HepG2 (cell line): ENCODE measurements around the gene PASK.
"Not testable (repeated sequence)": the region's sequence is repeated elsewhere in the genome, so short reads cannot be mapped to it uniquely, and the experiment has no call there.

Experiments
- ASH2L ChIP-seq: fragments of 300-600, 200-600 bp; sonication (generic); IDR thresholded peaks from 2 replicates; pipeline ENCODE4 v1.7.0; 2017; ENCODE audit warnings: low read depth, mild to moderate bottlenecking, moderate library complexity, mixed read lengths, low read length; ENCODE audit not compliant: insufficient read length
- CTCF ChIP-seq: sonication (generic); formaldehyde crosslinking; IDR thresholded peaks from 2 replicates; pipeline ENCODE4 v1.5.0; 2020; ENCODE audit warnings: mild to moderate bottlenecking, missing genetic modification reagents, moderate library complexity
- EP300 ChIP-seq, 3 experiments: sonication (generic) in 1 of 3; formaldehyde crosslinking in 1 of 3; IDR thresholded peaks; 2 replicates each; pipeline versions ENCODE4 v1.5.1 to v1.6.1; 2011 to 2020; ENCODE audit warnings: low read depth in 2 of 3, low read length in 2 of 3, borderline replicate concordance in 1 of 3, improper control_type of control experiment in 1 of 3, mild to moderate bottlenecking in 1 of 3, missing genetic modification reagents in 1 of 3, moderate library complexity in 1 of 3
- HNF4G ChIP-seq, 2 experiments: sonication (generic) in 1 of 2; formaldehyde crosslinking in 1 of 2; IDR thresholded peaks; 2 replicates each; pipeline versions ENCODE4 v1.4.0 to v1.6.1; 2011 to 2020; ENCODE audit warnings: borderline replicate concordance in 2 of 2, low read depth in 2 of 2, mild to moderate bottlenecking in 2 of 2, low read length in 1 of 2, missing genetic modification reagents in 1 of 2, moderate library complexity in 1 of 2
- JUNB ChIP-seq: sonication (generic); formaldehyde crosslinking; IDR thresholded peaks from 2 replicates; pipeline ENCODE4 v1.8.0; 2022; ENCODE audit warnings: missing genetic modification reagents, mild to moderate bottlenecking, borderline replicate concordance
- PREB ChIP-seq: sonication (generic); formaldehyde crosslinking; IDR thresholded peaks from 2 replicates; pipeline ENCODE4 v1.4.0; 2020; ENCODE audit warnings: missing genetic modification reagents
- RAD21 ChIP-seq: fragments of 450-650 bp; formaldehyde crosslinking; IDR thresholded peaks from 2 replicates; pipeline ENCODE4 v1.5.0; 2020; ENCODE audit warnings: mild to moderate bottlenecking
- USF2 ChIP-seq, 2 experiments: sonication (generic) in 1 of 2; formaldehyde crosslinking in 1 of 2; IDR thresholded peaks; 2 replicates each; pipeline versions ENCODE4 v1.5.1 to v1.6.1; 2011 to 2020; ENCODE audit warnings: borderline replicate concordance in 1 of 2, low read depth in 1 of 2, low read length in 1 of 2, mild to moderate bottlenecking in 1 of 2, missing genetic modification reagents in 1 of 2, moderate library complexity in 1 of 2
- ZNF720 ChIP-seq: sonication (generic); formaldehyde crosslinking; IDR thresholded peaks from 2 replicates; pipeline ENCODE4 v1.4.0; 2020; ENCODE audit warnings: missing genetic modification reagents

DNA sequence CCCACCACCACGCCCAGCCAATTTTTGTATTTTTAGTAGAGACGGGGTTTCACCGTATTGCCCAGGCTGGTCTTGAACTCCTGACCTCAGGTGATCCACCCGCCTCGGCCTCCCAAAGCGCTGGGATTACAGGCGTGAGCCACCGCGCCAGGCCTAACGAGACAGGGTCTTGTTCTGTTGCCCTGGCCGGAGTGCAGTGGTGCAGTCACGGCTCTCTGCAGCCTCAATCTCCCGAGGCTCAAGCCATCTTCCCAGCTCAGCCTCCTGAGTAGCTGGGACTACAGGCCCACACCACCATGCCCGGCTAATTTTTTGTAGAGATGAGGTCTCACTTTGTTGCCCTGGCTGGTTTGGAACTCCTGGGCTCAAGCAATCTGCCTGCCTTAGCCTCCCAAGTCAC, 48.0 kb upstream of the PASK start:
- not testable (repeated sequence) for TF ChIP-seq ZNF720 (CRISPR knock-in tag); EP300 (IDR thresholded peaks at IDR 0.05; ENCODE audit: low read depth in 2 of 2, low read length in 2 of 2); EP300 (CRISPR knock-in tag; IDR thresholded peaks at IDR 0.05; ENCODE audit: borderline replicate concordance); HNF4G (IDR thresholded peaks at IDR 0.05; ENCODE audit: borderline replicate concordance, low read depth, low read length); HNF4G (CRISPR knock-in tag; IDR thresholded peaks at IDR 0.05; ENCODE audit: borderline replicate concordance, low read depth); CTCF (CRISPR knock-in tag); RAD21 (CRISPR knock-in tag); PREB (CRISPR knock-in tag); JUNB (CRISPR knock-in tag); USF2 (IDR thresholded peaks at IDR 0.05; ENCODE audit: low read depth, low read length); USF2 (CRISPR knock-in tag; IDR thresholded peaks at IDR 0.05; ENCODE audit: borderline replicate concordance); ASH2L
